ENCODE measurements around the gene KCNN3. TPM values are rescaled to one million over a fixed set of nuclear protein-coding genes. Genes with fewer than 3 reads are reported as not detected.

The KCNN3 gene
- total RNA-seq, 1 donor from 2014 or later = 0.86 TPM

DNA sequence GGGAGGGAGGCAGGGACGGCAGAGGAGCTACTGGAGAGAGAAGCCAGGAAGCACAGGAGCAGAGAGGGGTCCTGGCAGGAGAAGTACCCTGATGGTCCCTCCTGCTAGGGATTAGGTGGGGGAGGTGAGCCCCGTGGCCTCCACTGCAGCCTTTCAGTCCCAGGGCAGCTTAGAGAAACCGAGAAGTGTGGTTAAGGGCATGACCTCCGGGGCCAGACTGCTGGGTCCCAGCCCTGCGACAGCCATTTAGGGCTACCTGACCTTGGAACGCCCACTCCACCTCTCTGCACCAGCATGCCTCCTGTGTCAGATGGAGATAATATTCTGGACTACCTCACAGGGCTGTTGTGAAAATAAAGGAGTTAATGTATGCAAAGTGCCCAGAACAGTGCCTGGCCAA, 47.4 kb downstream of the KCNN3 start:
- H3K27ac Mint-ChIP-seq = no peak overlapping the region
- no peak overlapping the region for H3K4me3 Mint-ChIP-seq (ENCODE audit: low read depth)
- no peak for DNase-seq (ENCODE audit: low spot score, unreplicated experiment)
- no peaks in the 10 kb centered on the region for H3K4me1 Mint-ChIP-seq (ENCODE audit: low read depth)
- TF ChIP-seq, protein P1, sequence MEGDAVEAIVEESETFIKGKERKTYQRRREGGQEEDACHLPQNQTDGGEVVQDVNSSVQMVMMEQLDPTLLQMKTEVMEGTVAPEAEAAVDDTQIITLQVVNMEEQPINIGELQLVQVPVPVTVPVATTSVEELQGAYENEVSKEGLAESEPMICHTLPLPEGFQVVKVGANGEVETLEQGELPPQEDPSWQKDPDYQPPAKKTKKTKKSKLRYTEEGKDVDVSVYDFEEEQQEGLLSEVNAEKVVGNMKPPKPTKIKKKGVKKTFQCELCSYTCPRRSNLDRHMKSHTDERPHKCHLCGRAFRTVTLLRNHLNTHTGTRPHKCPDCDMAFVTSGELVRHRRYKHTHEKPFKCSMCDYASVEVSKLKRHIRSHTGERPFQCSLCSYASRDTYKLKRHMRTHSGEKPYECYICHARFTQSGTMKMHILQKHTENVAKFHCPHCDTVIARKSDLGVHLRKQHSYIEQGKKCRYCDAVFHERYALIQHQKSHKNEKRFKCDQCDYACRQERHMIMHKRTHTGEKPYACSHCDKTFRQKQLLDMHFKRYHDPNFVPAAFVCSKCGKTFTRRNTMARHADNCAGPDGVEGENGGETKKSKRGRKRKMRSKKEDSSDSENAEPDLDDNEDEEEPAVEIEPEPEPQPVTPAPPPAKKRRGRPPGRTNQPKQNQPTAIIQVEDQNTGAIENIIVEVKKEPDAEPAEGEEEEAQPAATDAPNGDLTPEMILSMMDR (IDR thresholded peaks at IDR 0.05; ENCODE audit: unreplicated experiment) = no peak
- H3K27me3 Mint-ChIP-seq = peaks cover 5% of the 10 kb centered on the region
- no peaks in the 10 kb centered on the region for H3K36me3 Mint-ChIP-seq (ENCODE audit: insufficient read depth)
- no peaks in the 10 kb centered on the region for H3K9me3 Mint-ChIP-seq (ENCODE audit: low read depth)

DNA sequence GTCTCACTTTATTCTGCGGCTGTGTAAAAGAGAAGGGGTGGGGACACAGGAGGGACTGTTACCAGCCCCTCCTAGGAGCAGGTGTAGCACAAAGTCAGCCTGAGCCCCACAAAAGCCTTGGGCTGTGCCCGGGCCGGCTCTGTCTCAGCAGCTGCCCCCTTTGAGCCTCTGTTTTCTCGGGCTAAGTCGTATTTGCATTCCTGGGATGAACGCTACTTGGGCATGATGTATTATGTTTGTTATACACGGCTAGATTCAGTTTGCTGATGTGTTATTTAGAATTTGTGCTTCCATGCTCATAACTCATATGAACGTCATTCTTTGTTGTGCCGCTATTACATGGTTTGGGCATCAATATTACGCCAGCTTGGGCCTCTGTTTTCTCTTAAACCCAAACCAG, 47.8 kb downstream of the KCNN3 start:
- no peaks in the 10 kb centered on the region for H3K36me3 Mint-ChIP-seq (ENCODE audit: insufficient read depth)
- H3K4me1 Mint-ChIP-seq (ENCODE audit: low read depth) = no peaks in the 10 kb centered on the region
- H3K27me3 Mint-ChIP-seq = peaks cover 7% of the 10 kb centered on the region
- no peaks in the 10 kb centered on the region for H3K9me3 Mint-ChIP-seq (ENCODE audit: low read depth)
- DNase-seq (ENCODE audit: low spot score, unreplicated experiment) = no peak
- H3K4me3 Mint-ChIP-seq (ENCODE audit: low read depth) = no peak overlapping the region
- no peak overlapping the region for H3K27ac Mint-ChIP-seq
- TF ChIP-seq, protein P1 (IDR thresholded peaks at IDR 0.05; ENCODE audit: unreplicated experiment) = no peak

DNA sequence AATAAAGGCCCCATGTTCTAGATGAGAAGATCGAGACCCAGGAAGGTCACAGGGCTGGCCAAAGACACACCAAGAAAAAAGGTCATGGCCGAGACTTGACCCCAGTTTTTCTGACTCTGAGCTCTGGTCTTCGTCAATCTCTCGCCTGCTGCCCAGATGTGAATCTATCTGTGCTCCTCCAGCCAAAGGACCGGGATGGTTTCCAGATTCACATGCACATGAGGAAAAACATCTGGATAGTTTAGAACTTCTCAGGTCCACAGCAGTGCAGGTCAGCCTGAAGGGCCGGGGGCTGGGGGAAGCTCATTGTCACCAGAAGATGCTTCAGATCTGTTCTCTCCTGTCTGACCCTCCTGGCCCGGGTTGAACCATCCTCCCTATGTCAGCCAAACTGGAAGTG, 49.0 kb downstream of the KCNN3 start:
- H3K27ac Mint-ChIP-seq = no peak overlapping the region
- H3K36me3 Mint-ChIP-seq (ENCODE audit: insufficient read depth) = no peaks in the 10 kb centered on the region
- H3K4me1 Mint-ChIP-seq (ENCODE audit: low read depth) = no peaks in the 10 kb centered on the region
- TF ChIP-seq, protein P1 (IDR thresholded peaks at IDR 0.05; ENCODE audit: unreplicated experiment) = no peak
- no peak overlapping the region for H3K4me3 Mint-ChIP-seq (ENCODE audit: low read depth)
- no peaks in the 10 kb centered on the region for H3K9me3 Mint-ChIP-seq (ENCODE audit: low read depth)
- peaks cover 17% of the 10 kb centered on the region for H3K27me3 Mint-ChIP-seq
- no peak for DNase-seq (ENCODE audit: low spot score, unreplicated experiment)

DNA sequence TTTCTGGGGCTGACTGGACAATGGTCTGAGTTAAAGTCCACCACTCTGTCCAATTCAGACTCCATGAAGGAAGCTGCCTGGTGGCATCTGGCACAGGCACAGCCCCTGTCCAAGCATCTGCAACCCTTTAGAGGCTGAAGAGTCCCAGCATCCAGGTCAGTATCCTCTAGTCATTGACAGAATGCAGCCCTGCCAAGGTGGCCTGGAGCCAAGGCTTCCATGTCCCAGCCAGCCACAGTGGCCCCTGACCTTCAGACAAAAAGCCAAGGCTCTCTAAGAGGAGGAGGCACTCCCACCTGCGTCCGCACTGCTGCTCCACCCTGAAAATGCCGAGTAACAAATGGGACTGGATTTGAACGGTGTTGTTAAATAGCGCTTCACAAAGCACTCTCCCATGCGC, 49.4 kb downstream of the KCNN3 start:
- no peak overlapping the region for H3K27ac Mint-ChIP-seq
- peaks cover 18% of the 10 kb centered on the region for H3K27me3 Mint-ChIP-seq
- DNase-seq (ENCODE audit: low spot score, unreplicated experiment) = no peak

DNA sequence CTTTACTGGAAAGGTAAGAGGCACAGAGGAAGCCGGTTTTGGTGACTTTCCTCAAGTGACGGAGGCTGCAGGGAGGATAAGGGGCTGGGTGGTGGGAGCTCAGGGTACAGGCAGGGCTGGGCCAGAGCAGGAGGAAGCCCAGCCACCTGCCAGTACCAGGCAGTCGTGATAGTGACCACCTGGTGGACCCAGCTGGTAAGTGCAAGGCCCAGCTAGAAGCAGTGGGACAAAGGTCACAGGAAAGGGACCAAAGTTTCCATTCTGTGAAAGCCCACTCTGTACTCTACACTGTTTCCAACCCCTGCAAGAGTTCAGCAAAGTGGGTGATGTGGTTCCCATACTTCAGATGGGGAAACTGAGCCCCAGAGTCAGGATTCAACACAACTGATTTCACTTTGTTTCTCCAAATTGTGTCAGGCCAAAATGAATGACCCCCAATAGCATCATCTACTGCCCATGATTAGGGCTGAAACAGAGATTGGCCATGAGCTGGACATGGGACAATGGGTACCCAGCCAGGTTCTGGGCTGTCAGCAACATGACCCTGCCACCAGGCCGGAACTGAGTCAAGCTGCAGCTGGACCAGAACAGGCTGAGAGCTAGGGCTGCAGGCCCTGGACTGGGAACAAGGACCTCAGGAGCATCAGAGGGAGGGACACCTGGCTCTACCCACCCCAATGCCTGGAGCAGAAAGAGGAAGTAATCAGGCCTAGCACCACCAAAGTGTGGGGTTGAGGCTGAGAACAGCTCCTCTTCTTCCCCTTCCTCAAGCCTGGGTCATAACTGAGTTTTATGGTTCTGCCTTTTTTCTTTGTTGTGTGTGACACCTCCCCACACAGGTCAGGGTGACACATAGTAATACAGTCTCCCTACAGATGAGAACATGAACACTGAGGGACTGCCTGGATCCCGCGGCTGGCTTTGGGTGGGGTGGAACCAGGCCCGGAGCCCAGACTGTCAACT, 50.2 kb downstream of the KCNN3 start:
- DNase-seq (ENCODE audit: low spot score, unreplicated experiment) = peak; percentile 25
- H3K9me3 Mint-ChIP-seq (ENCODE audit: low read depth) = no peaks in the 10 kb centered on the region
- no peaks in the 10 kb centered on the region for H3K36me3 Mint-ChIP-seq (ENCODE audit: insufficient read depth)
- TF ChIP-seq, protein P1 (IDR thresholded peaks at IDR 0.05; ENCODE audit: unreplicated experiment) = peak; percentile 65
- H3K27me3 Mint-ChIP-seq = peaks cover 25% of the 10 kb centered on the region
- H3K4me1 Mint-ChIP-seq (ENCODE audit: low read depth) = no peaks in the 10 kb centered on the region
- no peak overlapping the region for H3K27ac Mint-ChIP-seq
- no peak overlapping the region for H3K4me3 Mint-ChIP-seq (ENCODE audit: low read depth)

More for the DNA sequence above, 49.4 kb downstream of the KCNN3 start:
- H3K4me3 Mint-ChIP-seq (ENCODE audit: low read depth) = no peak overlapping the region
- H3K9me3 Mint-ChIP-seq (ENCODE audit: low read depth) = no peaks in the 10 kb centered on the region
- H3K4me1 Mint-ChIP-seq (ENCODE audit: low read depth) = no peaks in the 10 kb centered on the region
- TF ChIP-seq, protein P1 (IDR thresholded peaks at IDR 0.05; ENCODE audit: unreplicated experiment) = no peak
- H3K36me3 Mint-ChIP-seq (ENCODE audit: insufficient read depth) = no peaks in the 10 kb centered on the region
